Purkinje cell (primary cell): ENCODE measurements around the gene EFNB1. TPM values are rescaled to one million over a fixed set of nuclear protein-coding genes. Genes with fewer than 3 reads are reported as not detected.

Experiments
- polyA plus RNA-seq: library from polyadenylated mRNA; unstranded; fragments of >200 nt; fragmentation: Nextera tagmentation; gene quantifications from 2 replicates; pipeline ENCODE4 v1.2.1, GENCODE V29; 2014

EFNB1 gene
- 0.51 TPM in 1 of 2 replicates, not detected in the other for polyA plus RNA-seq

GRCh38 chrX:68828740-68829581, at the start of gene EFNB1:
Gene EFNB1, plus strand, starts transcription at chrX:68829021. Its CDS starts 756 bp downstream, at chrX:68829777.

Other genes starting within 250 kb of the EFNB1 start
- gene STARD8, start 181.4 kb upstream of the EFNB1 start, polyA plus RNA-seq: 0.06 and 0.32 TPM in 2 replicates